ENCODE data around the gene HIVEP2. TPM values are rescaled to one million over a fixed set of nuclear protein-coding genes. Genes with fewer than 3 reads are reported as not detected.
A peak's percentile ranks its signal among the peaks of the same experiment; 100 is the strongest.

HIVEP2 gene
- total RNA-seq, 3 donors from 2014 or later (not counting 1 experiment from before 2014, with no cell fraction given), result 14.6 to 21.6 (median 18.7) TPM

GRCh38 chr6:142820338-142821051, 124.5 kb downstream of the HIVEP2 start:
- peak overlapping the region; percentile 78 for H3K27ac ChIP-seq (ENCODE audit: low read length)
- WGBS (ENCODE audit: insufficient coverage), result 28% methylated on average over 4 of the region's 4 CpGs

GRCh38 chr6:142819603-142820337, 125.2 kb downstream of the HIVEP2 start:
- H3K4me3 ChIP-seq (ENCODE audit: low read length), result peak overlapping the region; percentile 31
- no peak for TF ChIP-seq CTCF (IDR thresholded peaks at IDR 0.05)
- DNase-seq, result peak in 1 of 2 donors; percentile 80

More at GRCh38 chr6:142820338-142821051, 124.5 kb downstream of the HIVEP2 start:
- peaks cover 14% of the 10 kb centered on the region for H3K4me1 ChIP-seq (ENCODE audit: control insufficient read depth, insufficient read depth, low read length)
- no peak for TF ChIP-seq CTCF (IDR thresholded peaks at IDR 0.05)
- no peaks in the 10 kb centered on the region for H3K36me3 Mint-ChIP-seq
- H3K9me3 Mint-ChIP-seq, result no peaks in the 10 kb centered on the region
- DNase-seq (peak in 1 of 2 donors; percentile 48), ATAC-seq (no peak)
- H3K27me3 ChIP-seq (ENCODE audit: control insufficient read depth, insufficient read depth, low read length), result no peaks in the 10 kb centered on the region
- H3K4me1 Mint-ChIP-seq, result peaks cover 27 to 47% of the 10 kb centered on the region in 2 donors
- H3K4me3 Mint-ChIP-seq, result peak overlapping the region; percentile 95
- no peaks in the 10 kb centered on the region for H3K9me3 ChIP-seq (ENCODE audit: control insufficient read depth, insufficient read depth, low read length)
- H3K27me3 Mint-ChIP-seq (ENCODE audit: low read depth in 2 of 2), result no peaks in the 10 kb centered on the region
- peak overlapping the region; percentile 92 to 97 for H3K27ac Mint-ChIP-seq
- intact Hi-C loops (cut with micrococcal nuclease), result loop anchor here (1.0 to 5.0 kb wide), 2 partner anchors 37 to 123 kb away; no protein-coding TSS in a partner anchor
- peak overlapping the region; percentile 31 for H3K4me3 ChIP-seq (ENCODE audit: low read length)
- H3K36me3 ChIP-seq (ENCODE audit: control insufficient read depth, insufficient read depth, low read length), result no peaks in the 10 kb centered on the region

DNA sequence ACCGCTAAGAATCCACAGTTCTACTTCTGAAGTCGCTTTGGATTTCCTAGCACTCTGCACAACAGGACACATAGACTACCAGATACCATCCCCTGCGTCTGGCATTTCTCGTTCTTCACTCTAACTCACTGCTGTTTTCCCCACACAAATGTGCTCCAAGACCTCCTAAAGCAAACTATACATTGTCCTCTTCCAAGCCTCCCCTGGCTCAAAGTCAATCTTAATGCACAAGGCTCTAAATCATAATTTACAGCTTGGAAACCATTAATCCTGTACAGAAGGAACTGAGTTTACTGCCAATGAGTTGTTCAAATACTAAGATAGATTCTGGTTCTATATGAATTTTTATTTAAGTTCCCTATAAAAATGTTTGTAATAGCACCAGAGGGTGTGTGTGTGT, 128.5 kb downstream of the HIVEP2 start:
- no peaks in the 10 kb centered on the region for H3K27me3 Mint-ChIP-seq (ENCODE audit: low read depth in 2 of 2)
- no peaks in the 10 kb centered on the region for H3K36me3 Mint-ChIP-seq
- peak overlapping the region in 1 of 2 donors; percentile 47 for H3K27ac Mint-ChIP-seq
- Histone ChIP-seq H3K27me3 (ENCODE audit: control insufficient read depth, insufficient read depth, low read length) (no peaks in the 10 kb centered on the region), H3K9me3 (ENCODE audit: control insufficient read depth, insufficient read depth, low read length) (no peaks in the 10 kb centered on the region), H3K27ac (ENCODE audit: low read length) (no peak overlapping the region), H3K36me3 (ENCODE audit: control insufficient read depth, insufficient read depth, low read length) (no peaks in the 10 kb centered on the region), H3K4me3 (ENCODE audit: low read length) (no peak overlapping the region), H3K4me1 (ENCODE audit: control insufficient read depth, insufficient read depth, low read length) (peaks cover 11% of the 10 kb centered on the region)
- ATAC-seq, result no peak
- DNase-seq, result no peak
- WGBS (ENCODE audit: insufficient coverage), result over 99% methylated on average over 4 of the region's 4 CpGs
- H3K4me3 Mint-ChIP-seq, result no peak overlapping the region
- intact Hi-C loops (cut with micrococcal nuclease), result no loop called here
- TF ChIP-seq CTCF (IDR thresholded peaks at IDR 0.05), result no peak
- H3K4me1 Mint-ChIP-seq, result peaks cover 16 to 37% of the 10 kb centered on the region in 2 donors
- no peaks in the 10 kb centered on the region for H3K9me3 Mint-ChIP-seq

More at GRCh38 chr6:142819603-142820337, 125.2 kb downstream of the HIVEP2 start:
- Histone ChIP-seq H3K4me1 (ENCODE audit: control insufficient read depth, insufficient read depth, low read length) (peaks cover 14% of the 10 kb centered on the region), H3K27ac (ENCODE audit: low read length) (peak overlapping the region; percentile 78), H3K36me3 (ENCODE audit: control insufficient read depth, insufficient read depth, low read length) (no peaks in the 10 kb centered on the region), H3K27me3 (ENCODE audit: control insufficient read depth, insufficient read depth, low read length) (no peaks in the 10 kb centered on the region), H3K9me3 (ENCODE audit: control insufficient read depth, insufficient read depth, low read length) (no peaks in the 10 kb centered on the region)
- peak; percentile 82 to 90 (median 83) for ATAC-seq
- Mint-ChIP-seq H3K4me1 (peaks cover 27 to 52% of the 10 kb centered on the region in 2 donors), H3K27me3 (ENCODE audit: low read depth in 2 of 2) (no peaks in the 10 kb centered on the region), H3K27ac (peak overlapping the region; percentile 92 to 97), H3K36me3 (no peaks in the 10 kb centered on the region), H3K4me3 (peak overlapping the region; percentile 95), H3K9me3 (no peaks in the 10 kb centered on the region)
- WGBS (ENCODE audit: insufficient coverage), result 6% methylated on average over 8 of the region's 8 CpGs
- intact Hi-C loops (cut with micrococcal nuclease), result loop anchor here (1.0 to 5.0 kb wide), 2 partner anchors 38 to 124 kb away; no protein-coding TSS in a partner anchor

Data from natural killer cell (primary cell).